NCI-H748 (cell line): ENCODE data around the gene LST1.
A peak's percentile ranks its signal among the peaks of the same experiment; 100 is the strongest.
"Not testable (repeated sequence)": the region's sequence is repeated elsewhere in the genome, so short reads cannot be mapped to it uniquely, and the experiment has no call there.

Source experiments
- DNase-seq: peaks from one replicate; lab custom pipeline; 2025; ENCODE audit not compliant: unreplicated experiment; lab: John Stamatoyannopoulos, UW

LST1 gene

DNA sequence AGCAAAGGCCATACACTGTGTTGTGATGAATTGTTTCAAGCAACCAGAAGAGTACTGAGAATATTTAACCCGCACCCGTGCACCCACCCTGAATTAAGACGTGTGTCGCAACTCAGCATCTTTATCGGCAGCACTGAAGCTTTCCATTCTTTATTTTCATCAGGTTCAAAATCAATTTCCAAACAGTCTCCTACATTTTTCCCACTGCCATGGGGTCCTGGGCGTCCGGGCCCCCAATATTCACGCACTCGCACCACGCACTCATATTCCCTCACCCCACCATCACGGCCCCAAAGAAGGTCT is 5.7 kb upstream of the LST1 start:
- DNase-seq, result no peak

DNA sequence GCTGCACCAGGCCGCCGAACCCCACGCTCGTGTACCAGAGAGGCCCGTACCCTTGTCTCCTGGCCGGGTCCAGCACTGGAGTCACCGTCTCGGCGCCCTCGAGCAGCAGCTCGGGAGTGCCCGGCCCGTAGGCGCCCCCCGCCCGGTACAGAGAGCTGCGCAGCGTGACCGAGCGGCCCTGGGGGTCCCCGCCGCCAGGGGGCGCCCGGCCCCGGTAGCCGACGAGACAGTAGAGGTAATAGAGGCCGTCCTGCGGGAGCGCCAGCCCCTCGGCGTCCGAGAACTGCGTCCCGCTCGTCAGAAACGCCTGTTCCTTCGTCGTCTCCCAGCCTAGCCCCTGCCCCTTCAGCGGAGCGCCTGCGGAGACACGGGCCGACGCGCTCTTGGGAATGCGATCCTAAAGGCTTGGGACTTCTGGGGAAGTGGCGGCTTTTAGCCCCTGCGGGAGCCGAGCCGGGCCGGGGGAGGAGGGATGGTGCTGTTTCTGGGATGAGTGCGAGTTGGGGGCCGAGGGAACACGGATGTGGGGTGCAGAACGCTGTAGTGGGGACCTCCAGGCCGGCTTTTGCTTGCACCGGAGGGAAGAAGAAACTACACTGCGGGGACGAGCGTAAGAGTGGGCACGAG is 5.2 kb upstream of the LST1 start:
- DNase-seq, result peak; percentile 89

DNA sequence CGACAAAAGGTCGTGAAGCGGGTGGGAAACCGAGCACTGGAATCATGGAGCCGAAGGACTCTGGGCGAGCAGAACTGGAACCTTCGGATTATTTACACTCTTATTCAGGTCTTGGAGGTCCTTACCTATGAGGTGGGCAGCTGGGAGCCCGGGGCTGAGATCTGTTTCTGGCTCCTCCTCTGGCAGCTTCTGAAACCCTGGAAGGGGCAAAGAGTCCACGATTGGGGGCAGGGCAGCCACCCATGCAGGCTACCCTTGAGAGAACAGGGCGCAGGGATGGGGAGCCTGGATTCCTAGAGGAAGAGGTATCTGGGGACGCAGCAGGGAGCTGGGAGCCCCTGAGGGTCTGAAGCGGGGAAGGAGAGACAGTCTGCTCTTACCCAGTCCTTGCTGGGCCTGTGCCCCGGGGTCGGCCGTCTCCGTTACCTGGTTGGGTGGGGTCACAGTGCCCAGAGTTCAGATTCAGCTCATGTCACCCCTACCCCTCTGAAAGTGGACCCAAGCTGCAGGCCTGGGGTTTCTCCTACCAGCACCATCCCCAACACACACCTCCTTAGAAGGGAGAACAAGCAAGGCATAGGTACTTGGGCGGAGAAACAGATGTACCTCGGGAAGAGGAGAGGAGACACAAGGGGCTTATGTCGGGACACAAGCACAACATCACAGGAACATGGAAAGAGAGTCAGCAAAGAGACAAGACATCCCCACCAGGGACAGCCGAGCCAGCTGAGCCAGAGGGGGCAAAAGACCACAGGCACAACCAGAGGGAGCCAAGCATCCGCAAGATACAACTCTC is 4.4 kb upstream of the LST1 start:
- DNase-seq, result no peak

DNA sequence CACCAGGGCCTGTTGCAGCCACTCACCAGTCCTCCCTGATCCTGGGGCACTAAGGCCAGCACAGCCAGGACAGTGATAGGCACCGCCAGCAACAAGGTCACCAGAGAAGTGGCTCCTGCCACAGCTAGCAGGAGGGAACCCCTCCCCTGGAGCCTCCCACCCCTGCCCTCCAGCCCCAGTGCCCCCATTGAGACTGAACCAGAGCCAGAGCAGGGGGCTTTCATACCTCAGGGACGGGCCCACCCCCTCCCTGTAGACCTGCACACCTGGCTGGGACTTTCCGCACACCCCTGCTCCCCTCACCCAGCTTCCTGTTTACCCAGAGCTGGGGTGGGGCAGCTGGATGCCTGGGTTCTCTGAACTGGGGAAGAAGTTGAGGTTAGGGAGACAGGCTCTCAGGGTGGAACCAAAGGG is 3.8 kb upstream of the LST1 start, which contains the start of gene LTB:
LTB (minus strand) TSS at position 195 of the 414 bp plus-strand sequence; CDS start at position 188, 7 bp downstream.
- no peak for DNase-seq

DNA sequence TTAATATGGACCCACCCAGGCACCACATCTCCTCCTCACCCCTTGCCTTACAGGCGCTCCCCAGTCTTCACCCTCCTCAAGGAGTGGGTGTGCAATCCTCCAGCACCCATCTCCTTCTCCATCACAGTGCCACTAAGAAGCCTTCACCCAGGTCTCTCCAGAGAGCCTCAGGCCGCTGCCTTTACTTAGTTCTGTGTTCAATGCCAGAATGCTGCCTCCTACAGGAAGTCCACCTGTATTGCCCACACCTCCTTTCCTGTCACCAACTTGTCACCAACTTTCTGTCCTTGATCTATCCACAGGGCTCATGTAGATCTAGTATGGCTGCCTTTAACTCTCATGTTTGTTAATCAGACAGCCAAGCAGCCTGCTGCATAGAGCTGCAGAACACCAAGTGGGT is 586 bp upstream of the LST1 start:
- DNase-seq, result no peak

DNA sequence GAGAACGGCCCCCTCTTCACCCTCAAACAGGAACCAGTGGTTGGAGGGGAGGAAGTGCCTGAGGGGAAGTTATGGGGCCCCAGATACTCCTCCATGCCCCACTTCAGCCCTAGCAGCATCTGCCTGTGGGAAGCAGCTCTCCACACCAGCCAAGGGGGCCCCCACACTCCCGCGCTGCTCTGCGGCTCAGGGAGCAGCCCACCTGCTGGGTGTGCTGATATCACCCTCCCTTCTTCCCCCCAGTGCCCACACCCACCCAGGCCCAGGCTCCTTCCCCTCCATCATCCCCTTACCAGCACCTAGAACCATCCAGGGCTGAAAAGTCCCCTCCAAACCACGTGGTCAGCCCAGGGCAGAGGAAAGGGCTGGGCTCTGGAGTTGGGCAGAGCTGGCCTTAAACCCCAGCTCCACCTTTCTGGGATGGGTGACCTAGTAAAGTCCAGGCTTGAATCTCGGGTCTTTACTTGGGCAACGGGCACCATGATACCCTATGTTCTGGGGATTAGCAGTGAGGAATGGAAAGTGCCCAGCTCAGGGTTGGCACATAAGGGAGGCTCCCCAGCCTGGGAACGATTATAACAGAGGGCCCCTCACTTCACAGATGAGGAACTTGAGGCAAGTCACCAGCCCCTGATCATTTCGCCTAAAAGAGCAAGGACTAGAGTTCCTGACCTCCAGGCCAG is 663 bp downstream of the LST1 start:
- DNase-seq, result no peak

DNA sequence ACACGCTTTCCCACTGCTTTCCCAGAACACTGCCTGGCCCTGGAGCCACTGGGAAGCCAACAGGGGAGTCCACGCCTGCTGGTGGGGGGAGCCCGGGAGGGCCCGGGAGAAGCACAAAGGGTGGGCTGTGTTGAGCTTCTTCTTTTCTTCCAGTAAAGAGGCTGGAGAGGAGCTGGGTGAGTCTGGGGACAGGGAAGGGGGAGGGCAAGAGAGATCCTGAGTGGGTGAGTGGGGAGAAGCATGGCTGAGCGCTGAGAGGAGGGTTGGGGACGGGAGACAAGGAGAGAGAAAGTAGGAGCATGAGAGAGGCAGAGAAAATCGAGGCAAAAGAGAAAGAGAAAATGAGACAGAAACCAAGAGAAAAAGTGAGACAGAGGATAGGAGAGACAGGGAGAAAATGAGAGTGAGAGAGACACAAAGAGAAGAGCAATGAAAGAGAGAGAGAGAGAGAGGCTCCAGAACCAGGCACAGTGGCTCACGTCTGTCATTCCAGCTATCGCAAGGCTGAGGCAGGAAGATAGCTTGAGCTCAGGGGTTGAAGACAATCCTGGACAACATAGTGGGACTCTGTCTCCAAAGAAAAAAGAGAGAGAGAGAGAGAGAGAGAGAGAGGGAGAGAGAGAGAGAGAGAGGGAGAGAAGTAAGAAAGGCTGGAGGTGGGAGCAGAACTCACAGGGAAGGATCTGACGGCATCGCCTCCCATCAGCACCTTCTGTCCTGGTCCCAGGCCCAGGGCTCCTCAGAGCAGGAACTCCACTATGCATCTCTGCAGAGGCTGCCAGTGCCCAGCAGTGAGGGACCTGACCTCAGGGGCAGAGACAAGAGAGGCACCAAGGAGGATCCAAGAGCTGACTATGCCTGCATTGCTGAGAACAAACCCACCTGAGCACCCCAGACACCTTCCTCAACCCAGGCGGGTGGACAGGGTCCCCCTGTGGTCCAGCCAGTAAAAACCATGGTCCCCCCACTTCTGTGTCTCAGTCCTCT is 2.0 kb downstream of the LST1 start:
- no peak for DNase-seq

DNA sequence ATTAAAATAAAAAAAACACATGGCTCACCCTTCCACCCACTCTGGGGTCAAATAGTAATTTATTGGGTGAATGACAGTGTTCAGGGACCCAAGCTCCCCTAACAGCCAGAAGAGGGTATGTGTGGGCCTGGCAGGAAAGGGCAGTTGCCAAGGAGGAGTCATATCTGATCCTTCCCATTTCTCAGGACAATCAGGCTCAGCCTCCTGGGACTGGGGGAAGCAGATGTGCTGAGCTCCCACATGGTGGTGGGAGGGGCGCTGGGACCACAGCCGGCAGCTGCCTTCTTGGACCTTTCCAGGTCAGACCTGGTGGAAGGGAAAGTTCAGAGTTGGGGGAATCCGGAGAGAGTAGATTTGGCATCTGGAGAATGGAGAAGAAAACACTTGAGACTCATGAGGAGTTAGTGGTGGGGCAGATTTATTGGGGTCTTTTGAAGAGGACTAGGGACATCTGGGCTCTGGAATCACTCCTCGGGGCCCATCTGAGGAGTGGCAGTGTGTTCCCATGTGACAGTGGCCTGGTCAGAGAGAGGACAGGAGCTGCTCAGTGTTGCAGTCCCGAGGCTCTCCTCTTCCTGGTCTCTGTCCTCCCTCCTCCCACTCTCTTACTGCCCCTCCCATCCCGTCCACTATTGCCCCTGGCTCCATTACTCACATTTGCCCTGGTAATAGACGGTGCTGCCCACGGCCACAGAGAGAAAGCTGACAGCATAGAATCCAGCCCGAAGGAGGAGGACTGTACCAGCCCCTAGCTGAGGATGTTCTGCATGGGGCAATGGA is 3.0 kb downstream of the LST1 start:
- DNase-seq, result no peak

DNA sequence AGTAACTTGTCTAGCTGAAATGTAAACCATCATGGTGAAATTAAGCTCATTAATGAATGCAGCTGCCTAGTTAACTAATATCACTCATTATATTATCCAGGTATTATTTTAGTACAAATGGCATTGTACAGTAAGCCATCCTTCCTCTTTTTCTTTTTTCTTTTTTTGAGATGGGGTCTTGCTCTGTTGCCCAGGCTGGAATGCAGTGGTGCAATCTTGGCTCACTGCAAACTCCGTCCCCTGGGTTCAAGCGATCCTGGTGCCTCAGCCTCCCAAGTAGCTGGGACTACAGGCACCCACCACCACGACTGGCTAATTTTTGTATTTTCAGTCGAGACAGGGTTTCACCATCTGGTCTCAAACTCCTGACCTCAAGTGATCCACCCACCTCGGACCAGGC is 4.6 kb downstream of the LST1 start:
- not testable (repeated sequence) for DNase-seq

DNA sequence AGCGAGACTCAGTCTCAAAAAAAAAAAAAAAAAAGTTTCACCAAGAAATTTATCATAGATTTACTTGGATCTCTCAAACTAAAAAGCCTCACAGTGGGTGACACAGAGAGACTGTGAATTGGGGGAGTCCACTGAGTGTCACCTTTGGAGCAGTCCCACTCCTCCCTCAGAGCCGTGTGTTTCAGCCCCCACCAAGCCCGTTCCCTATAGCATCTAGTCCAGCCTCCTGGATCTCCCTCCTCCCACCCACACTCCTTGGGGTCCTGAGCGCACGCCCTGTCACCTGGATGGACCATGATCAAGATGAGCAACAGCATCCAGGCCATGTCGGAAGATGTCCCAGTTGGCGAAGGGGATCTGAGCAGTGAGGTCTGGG is 6.3 kb downstream of the LST1 start:
- no peak for DNase-seq

DNA sequence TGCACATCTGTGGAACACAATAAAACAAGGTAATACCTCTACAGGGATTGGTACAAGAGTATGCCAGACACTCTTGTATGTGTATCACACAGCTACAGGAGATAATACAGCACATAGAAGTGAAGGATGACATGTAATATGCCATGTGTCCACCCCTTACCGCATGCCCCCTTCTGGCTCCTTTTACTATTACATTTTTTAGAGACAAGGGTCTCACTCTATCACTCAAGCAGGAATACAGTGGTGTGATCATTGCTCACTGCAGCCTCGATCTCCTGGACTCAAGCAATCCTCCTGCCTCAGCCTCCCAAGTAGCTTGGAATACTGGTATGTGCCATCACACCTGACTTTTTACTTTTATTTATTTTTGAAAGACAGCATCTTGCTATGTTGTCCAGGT is 10.9 kb downstream of the LST1 start:
- DNase-seq, result peak; percentile 62

DNA sequence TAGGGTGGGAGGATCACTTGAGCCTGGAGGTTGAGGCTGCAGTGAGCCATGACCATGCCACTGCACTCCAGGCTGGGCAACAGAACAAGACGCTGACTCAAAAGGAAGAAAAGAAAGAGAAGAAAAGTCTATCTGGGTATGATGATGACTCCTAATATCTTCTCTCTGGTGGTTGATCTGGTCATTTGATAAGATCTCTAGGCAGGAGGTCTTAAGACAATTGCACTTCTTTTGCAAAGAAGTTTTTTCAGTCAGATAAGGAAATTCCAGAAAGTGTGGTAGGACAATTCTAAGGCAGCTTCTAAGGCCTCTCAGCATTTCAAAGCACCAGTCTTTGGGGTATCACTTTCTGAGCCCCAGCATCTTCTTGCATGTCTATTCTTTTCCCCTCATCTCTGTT is 21.2 kb downstream of the LST1 start:
- DNase-seq, result no peak

DNA sequence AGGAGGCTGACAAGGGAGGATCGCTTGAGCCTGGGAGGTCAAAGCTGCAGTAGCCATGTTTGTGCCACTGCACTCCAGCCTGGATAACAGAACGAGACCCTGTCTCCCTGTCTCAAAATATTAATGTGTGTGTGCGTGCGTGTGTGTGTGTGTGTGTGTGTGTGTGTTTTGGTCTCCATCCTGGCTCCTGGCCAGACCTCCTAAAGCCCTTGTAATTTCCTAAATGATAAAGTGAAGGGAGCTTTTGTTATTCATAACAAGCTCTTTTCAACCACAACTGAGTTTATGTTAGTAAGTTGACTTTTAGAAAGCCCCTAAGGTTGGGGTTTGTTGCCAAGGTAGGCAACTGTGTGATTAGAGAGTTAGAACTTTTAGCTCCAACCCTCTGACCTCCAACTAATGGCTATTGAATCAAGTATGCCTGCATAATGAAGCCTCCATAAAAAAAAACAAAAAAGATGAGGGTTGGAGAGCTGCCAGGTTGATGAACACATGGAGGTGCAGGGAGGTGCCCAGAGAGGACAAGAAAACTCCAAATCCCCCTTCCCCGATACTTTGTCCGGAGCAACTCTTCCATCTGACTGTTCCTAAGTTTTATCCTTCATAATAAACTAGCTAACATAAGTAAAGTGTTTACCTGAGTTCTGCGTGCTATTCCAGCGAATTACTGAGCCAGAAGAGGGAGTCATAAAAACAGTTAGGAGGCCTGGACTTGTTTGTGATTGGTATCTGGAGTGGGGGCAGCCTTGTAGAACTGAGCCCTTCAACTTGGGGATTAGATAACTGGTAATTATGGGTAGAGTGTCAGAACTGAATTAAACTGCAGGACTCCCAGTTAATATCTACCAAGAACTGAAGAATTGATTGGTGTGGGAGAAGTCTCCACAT is 23.7 kb downstream of the LST1 start:
- peak; percentile 95 for DNase-seq

DNA sequence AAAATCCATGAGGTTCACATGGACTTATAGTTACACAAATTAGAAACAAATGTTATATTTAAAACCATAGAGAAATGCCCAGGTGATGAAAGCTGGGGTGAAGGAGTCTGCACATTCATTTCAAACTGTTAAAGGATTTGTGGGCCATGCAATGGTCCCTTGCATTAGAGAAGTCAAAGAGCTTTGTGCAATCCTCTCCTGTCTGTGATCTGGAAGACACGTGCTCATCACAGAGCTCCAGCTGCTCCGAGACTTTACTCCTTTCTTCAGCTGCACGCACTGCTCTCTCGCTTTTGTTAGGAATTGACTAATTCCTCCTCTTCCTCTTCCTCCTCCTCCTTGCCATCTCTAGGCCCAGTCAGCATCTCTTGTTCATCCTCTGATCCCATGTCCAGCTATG is 24.9 kb downstream of the LST1 start:
- DNase-seq, result no peak

DNA sequence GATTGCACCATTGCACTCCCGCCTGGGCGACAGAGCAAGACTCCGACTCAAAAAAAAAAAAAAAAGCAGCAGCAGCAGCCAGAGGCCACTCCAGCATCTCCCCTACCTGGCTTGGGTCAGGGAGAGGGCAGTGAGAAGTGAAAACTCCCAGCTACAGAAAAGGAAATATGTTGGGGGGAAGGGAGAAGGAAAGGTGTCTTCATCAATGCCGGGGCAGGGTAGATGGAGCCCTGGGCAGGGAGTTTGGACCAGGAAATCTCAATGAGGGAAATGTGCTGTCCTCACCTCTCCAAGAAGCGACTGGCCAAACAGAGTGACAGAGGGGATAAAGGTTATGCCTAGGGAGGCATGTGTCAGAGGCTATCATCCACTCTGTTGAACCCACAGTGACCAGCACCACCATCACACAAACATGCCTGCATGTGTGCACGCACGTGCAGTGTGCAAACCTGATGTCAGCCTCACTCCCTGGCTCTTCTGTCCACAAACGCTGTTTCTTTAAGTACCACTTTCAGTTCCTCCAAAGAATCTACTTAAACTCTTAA is 28.1 kb downstream of the LST1 start:
- DNase-seq, result no peak

DNA sequence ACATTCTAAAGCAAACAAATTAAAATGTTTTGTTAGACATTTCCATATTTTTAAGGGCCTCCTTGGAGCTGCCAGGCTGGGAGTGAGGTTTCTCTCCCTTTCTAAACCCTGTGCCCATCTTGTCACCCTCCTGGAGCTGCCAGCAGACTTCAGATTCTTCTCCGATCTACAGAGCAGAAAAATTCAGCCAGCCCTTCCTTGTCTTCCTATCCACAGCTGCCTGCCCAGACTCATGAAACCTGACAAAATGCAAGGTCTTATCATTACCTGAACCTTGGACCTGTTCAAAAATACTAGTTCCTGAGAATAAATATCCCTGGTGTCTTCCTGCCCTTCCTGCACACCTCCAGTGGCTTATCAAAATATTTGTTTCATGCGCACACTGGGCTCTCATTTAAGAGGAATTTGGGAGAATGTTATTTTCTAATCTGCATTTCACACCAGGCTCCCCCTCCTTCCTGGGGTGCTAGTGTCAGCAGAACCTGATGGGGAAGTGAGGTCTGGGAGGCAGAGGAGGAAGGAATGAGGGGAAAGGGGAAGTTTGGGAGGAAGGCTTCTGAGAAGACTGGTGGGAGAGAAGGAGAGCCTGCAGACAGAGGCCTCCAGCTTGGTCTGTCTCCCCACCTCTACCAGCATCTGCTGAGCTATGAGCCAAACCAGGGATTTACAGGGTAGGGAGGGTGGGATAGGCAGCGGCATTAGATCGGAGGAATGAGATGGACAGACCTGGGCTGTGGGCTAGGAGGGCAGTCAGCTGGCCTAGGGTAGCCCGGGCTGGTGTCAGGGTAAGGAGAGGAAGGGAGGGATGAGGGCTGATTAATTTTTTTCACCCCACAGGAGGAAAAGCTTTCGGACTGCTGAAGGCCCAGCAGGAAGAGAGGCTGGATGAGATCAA is 28.9 kb downstream of the LST1 start, which contains the start of gene AIF1:
AIF1 (plus strand) TSS at position 551 of the 895 bp plus-strand sequence; CDS start at position 647, 96 bp downstream.
- DNase-seq, result no peak

DNA sequence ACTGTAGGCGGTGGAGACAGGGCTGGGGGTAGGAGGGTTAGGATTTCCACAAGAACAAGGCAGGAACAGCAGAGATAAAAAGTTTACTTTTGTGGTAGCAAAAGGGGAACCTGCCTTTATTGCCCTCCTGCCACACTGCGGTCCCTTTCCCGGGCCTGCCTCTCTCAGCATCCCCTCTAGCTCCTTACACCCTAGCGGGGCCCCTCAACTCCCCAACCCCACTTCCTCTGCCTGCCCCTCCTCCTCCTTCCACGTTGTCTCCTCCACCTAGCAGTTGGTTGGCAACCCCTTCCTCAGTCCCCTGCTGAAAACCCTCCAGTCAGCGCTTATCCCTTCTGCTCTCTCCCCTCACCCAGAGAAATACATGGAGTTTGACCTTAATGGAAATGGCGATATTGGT is 29.7 kb downstream of the LST1 start:
- no peak for DNase-seq

DNA sequence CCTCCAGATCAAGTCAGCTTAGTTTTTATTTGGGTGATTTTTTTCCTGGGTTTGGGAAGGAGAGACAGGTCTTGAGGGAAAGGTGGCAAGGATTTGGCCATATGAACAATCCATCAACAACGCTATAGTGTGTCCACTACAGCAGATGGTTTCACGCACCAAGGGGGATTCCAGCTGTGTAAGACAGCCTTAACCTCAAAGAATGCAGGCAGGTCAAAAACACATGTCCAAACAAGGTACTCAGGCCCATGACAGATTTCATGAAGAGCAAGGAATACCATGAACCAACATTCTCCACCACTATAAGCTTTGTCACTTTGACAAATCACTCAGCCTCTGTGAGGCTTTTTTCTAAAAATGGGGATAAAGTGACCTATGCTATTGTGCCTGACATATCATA is 30.9 kb downstream of the LST1 start:
- no peak for DNase-seq
